Measurements from ENCODE around the gene CD47. TPM values are rescaled to one million over a fixed set of nuclear protein-coding genes. Genes with fewer than 3 reads are reported as not detected.

CD47 gene
- total RNA-seq, 1 donor from 2014 or later, result 102 TPM

GRCh38 chr3:108110934-108111333 lies 20.1 kb upstream of the CD47 start:
- Mint-ChIP-seq H3K27ac (no peak overlapping the region), H3K4me3 (no peak overlapping the region), H3K27me3 (ENCODE audit: insufficient read depth, low read depth) (no peaks in the 10 kb centered on the region), H3K9me3 (no peaks in the 10 kb centered on the region), H3K36me3 (no peaks in the 10 kb centered on the region), H3K4me1 (peaks cover 4% of the 10 kb centered on the region)
- H3K9me3 ChIP-seq (ENCODE audit: low read depth), result no peaks in the 10 kb centered on the region
- H3K79me2 ChIP-seq (ENCODE audit: low read depth), result no peaks in the 10 kb centered on the region
- H3K4me2 ChIP-seq, result no peak overlapping the region
- H3K4me1 ChIP-seq, result no peaks in the 10 kb centered on the region
- no peaks in the 10 kb centered on the region for H4K20me1 ChIP-seq (ENCODE audit: low read depth)
- H3K27me3 ChIP-seq, result no peaks in the 10 kb centered on the region
- no peak for TF ChIP-seq CTCF (IDR thresholded peaks at IDR 0.05)
- no peak for TF ChIP-seq EZH2 (IDR thresholded peaks at IDR 0.05)
- TF ChIP-seq EZH2phosphoT487 (IDR thresholded peaks at IDR 0.05), result no peak
- no peak for DNase-seq (ENCODE audit: low spot score)
- H3K36me3 ChIP-seq, result no peaks in the 10 kb centered on the region
- no peak overlapping the region for H3K9ac ChIP-seq
- H3K27ac ChIP-seq, result no peak overlapping the region
- no peak overlapping the region for H2AFZ ChIP-seq (replicated peaks)
- H3F3A ChIP-seq (ENCODE audit: low read depth), result no peaks in the 10 kb centered on the region
- H3K4me3 ChIP-seq, result no peak overlapping the region

- H3F3A ChIP-seq (ENCODE audit: low read depth), result no peaks in the 10 kb centered on the region
- no peak for DNase-seq (ENCODE audit: low spot score)
- peaks cover 2% of the 10 kb centered on the region for H3K27me3 Mint-ChIP-seq (ENCODE audit: insufficient read depth, low read depth)
- H3K79me2 ChIP-seq (ENCODE audit: low read depth), result no peaks in the 10 kb centered on the region
- H3K9me3 Mint-ChIP-seq, result no peaks in the 10 kb centered on the region
- H3K4me3 ChIP-seq, result no peak overlapping the region
- peaks cover 21% of the 10 kb centered on the region for H3K4me1 Mint-ChIP-seq
- TF ChIP-seq EZH2 (IDR thresholded peaks at IDR 0.05), result no peak
- peaks cover 4% of the 10 kb centered on the region for H3K4me1 ChIP-seq
- H3K9me3 ChIP-seq (ENCODE audit: low read depth), result no peaks in the 10 kb centered on the region
- no peaks in the 10 kb centered on the region for H3K36me3 ChIP-seq
- no peak overlapping the region for H2AFZ ChIP-seq (replicated peaks)
- no peaks in the 10 kb centered on the region for H4K20me1 ChIP-seq (ENCODE audit: low read depth)
- H3K4me3 Mint-ChIP-seq, result no peak overlapping the region
- no peak overlapping the region for H3K4me2 ChIP-seq
- no peak overlapping the region for H3K9ac ChIP-seq
- no peaks in the 10 kb centered on the region for H3K27me3 ChIP-seq
- H3K27ac Mint-ChIP-seq, result no peak overlapping the region
- H3K27ac ChIP-seq, result no peak overlapping the region
- no peaks in the 10 kb centered on the region for H3K36me3 Mint-ChIP-seq
Measured at GRCh38 chr3:108108416-108108815, 17.6 kb upstream of the CD47 start.

- Histone ChIP-seq H3K27me3 (no peaks in the 10 kb centered on the region), H3K36me3 (no peaks in the 10 kb centered on the region), H3F3A (ENCODE audit: low read depth) (no peaks in the 10 kb centered on the region), H2AFZ (replicated peaks) (no peak overlapping the region), H4K20me1 (ENCODE audit: low read depth) (no peaks in the 10 kb centered on the region), H3K9ac (no peak overlapping the region), H3K4me2 (no peak overlapping the region), H3K27ac (no peak overlapping the region), H3K4me3 (no peak overlapping the region), H3K4me1 (peaks cover 4% of the 10 kb centered on the region), H3K79me2 (ENCODE audit: low read depth) (no peaks in the 10 kb centered on the region), H3K9me3 (ENCODE audit: low read depth) (no peaks in the 10 kb centered on the region)
- peaks cover 2% of the 10 kb centered on the region for H3K27me3 Mint-ChIP-seq (ENCODE audit: insufficient read depth, low read depth)
- no peak for DNase-seq (ENCODE audit: low spot score)
- TF ChIP-seq CTCF (IDR thresholded peaks at IDR 0.05) (no peak), EZH2 (IDR thresholded peaks at IDR 0.05) (no peak), EZH2phosphoT487 (IDR thresholded peaks at IDR 0.05) (no peak)
- no peaks in the 10 kb centered on the region for H3K9me3 Mint-ChIP-seq
- peaks cover 29% of the 10 kb centered on the region for H3K4me1 Mint-ChIP-seq
- H3K4me3 Mint-ChIP-seq, result no peak overlapping the region
- no peak overlapping the region for H3K27ac Mint-ChIP-seq
- H3K36me3 Mint-ChIP-seq, result no peaks in the 10 kb centered on the region
Measured at GRCh38 chr3:108106449-108106848, 15.6 kb upstream of the CD47 start.

DNA sequence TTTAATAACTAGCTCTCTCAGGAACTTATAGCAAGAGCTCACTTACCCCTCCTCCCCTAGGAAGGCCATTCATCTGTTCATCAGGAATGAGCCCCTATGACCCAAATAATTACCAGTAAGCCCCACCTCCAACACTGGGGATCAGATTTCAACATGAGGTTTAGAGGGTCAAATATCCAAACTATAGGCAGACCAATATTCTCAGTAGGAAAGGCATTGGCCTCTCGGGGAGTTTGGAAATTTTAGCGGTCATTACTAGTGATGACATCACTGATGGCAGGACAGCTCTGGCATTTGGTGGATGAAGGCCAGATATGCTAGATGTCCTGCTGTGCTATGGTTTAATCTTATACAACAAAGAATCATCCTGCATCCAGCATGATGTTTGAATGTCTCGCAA lies 15.2 kb upstream of the CD47 start:
- DNase-seq (ENCODE audit: low spot score), result no peak
- no peaks in the 10 kb centered on the region for H4K20me1 ChIP-seq (ENCODE audit: low read depth)
- TF ChIP-seq EZH2 (IDR thresholded peaks at IDR 0.05) (no peak), EZH2phosphoT487 (IDR thresholded peaks at IDR 0.05) (no peak), CTCF (IDR thresholded peaks at IDR 0.05) (no peak)
- no peaks in the 10 kb centered on the region for H3K27me3 ChIP-seq
- Mint-ChIP-seq H3K4me3 (no peak overlapping the region), H3K4me1 (peaks cover 29% of the 10 kb centered on the region), H3K27ac (no peak overlapping the region), H3K9me3 (no peaks in the 10 kb centered on the region), H3K36me3 (no peaks in the 10 kb centered on the region), H3K27me3 (ENCODE audit: insufficient read depth, low read depth) (peaks cover 2% of the 10 kb centered on the region)
- H3K9me3 ChIP-seq (ENCODE audit: low read depth), result no peaks in the 10 kb centered on the region
- no peaks in the 10 kb centered on the region for H3K79me2 ChIP-seq (ENCODE audit: low read depth)
- no peak overlapping the region for H2AFZ ChIP-seq (replicated peaks)
- no peak overlapping the region for H3K9ac ChIP-seq
- H3K4me1 ChIP-seq, result peaks cover 4% of the 10 kb centered on the region
- no peaks in the 10 kb centered on the region for H3F3A ChIP-seq (ENCODE audit: low read depth)
- no peak overlapping the region for H3K4me3 ChIP-seq
- H3K4me2 ChIP-seq, result no peak overlapping the region
- H3K36me3 ChIP-seq, result no peaks in the 10 kb centered on the region
- no peak overlapping the region for H3K27ac ChIP-seq
